H7 (cell line): ENCODE measurements around the gene MSX2. TPM values are rescaled to one million over a fixed set of nuclear protein-coding genes. Genes with fewer than 3 reads are reported as not detected.
A peak's percentile ranks its signal among the peaks of the same experiment; 100 is the strongest.
"Not testable (repeated sequence)": the region's sequence is repeated elsewhere in the genome, so short reads cannot be mapped to it uniquely, and the experiment has no call there.

Experiments
- DNase-seq: peaks from one replicate; pipeline ENCODE4 v3.0.0; 2012
- H3K27me3 ChIP-seq: 2 replicates; pipeline ENCODE4 v1.6.0; 2011; ENCODE audit warnings: mild to moderate bottlenecking, low read length; ENCODE audit not compliant: control insufficient read depth, insufficient read depth
- H3K36me3 ChIP-seq: replicated peaks from 2 replicates; pipeline ENCODE4 v1.5.1; 2011; ENCODE audit warnings: low read length; ENCODE audit not compliant: control insufficient read depth, insufficient read depth
- H3K4me3 ChIP-seq: 2 replicates; pipeline ENCODE4 v1.5.1; 2011; ENCODE audit warnings: low read depth, mild to moderate bottlenecking, control low read depth, low read length, moderate library complexity; ENCODE audit not compliant: insufficient read depth
- total RNA-seq: library from RNA; depleted of rRNA; stranded (reverse); fragments of >200 nt; shearing (Covaris generic); gene quantifications from 2 replicates; pipeline ENCODE4 v1.2.3, GENCODE V29; 2014

MSX2 gene
- total RNA-seq, 1 experiment from 2014 or later: 0.97 TPM

GRCh38 chr5:174735498-174736330 is 11.3 kb downstream of the MSX2 start:
- H3K4me3 ChIP-seq: peak overlapping the region; percentile 24
- H3K27me3 ChIP-seq: peaks cover 71% of the 10 kb centered on the region
- DNase-seq: peak; percentile 84
- no peaks in the 10 kb centered on the region for H3K36me3 ChIP-seq

- Histone ChIP-seq H3K4me3 (no peak overlapping the region), H3K36me3 (no peaks in the 10 kb centered on the region), H3K27me3 (peaks cover 65% of the 10 kb centered on the region)
- DNase-seq: no peak
These were observed 11.9 kb downstream of the MSX2 start for GRCh38 chr5:174736331-174736721.

GRCh38 chr5:174736777-174737176 is 12.4 kb downstream of the MSX2 start:
- no peak for DNase-seq
- Histone ChIP-seq H3K36me3 (no peaks in the 10 kb centered on the region), H3K4me3 (no peak overlapping the region), H3K27me3 (peaks cover 60% of the 10 kb centered on the region)

- no peaks in the 10 kb centered on the region for H3K36me3 ChIP-seq
- no peak for DNase-seq
- H3K4me3 ChIP-seq: no peak overlapping the region
- H3K27me3 ChIP-seq: peaks cover 55% of the 10 kb centered on the region
These were observed 12.9 kb downstream of the MSX2 start for GRCh38 chr5:174737330-174737729.

- Histone ChIP-seq H3K4me3 (no peak overlapping the region), H3K36me3 (no peaks in the 10 kb centered on the region), H3K27me3 (peaks cover 15% of the 10 kb centered on the region)
- no peak for DNase-seq
These were observed 17.0 kb downstream of the MSX2 start for GRCh38 chr5:174741352-174741751.

GRCh38 chr5:174744896-174745295 is 20.5 kb downstream of the MSX2 start:
- DNase-seq: no peak
- peaks cover 13% of the 10 kb centered on the region for H3K27me3 ChIP-seq
- H3K36me3 ChIP-seq: no peaks in the 10 kb centered on the region
- no peak overlapping the region for H3K4me3 ChIP-seq

GRCh38 chr5:174745590-174746103 is 21.3 kb downstream of the MSX2 start:
- Histone ChIP-seq H3K36me3 (no peaks in the 10 kb centered on the region), H3K4me3 (no peak overlapping the region), H3K27me3 (peaks cover 21% of the 10 kb centered on the region)
- DNase-seq: no peak

- H3K4me3 ChIP-seq: peak overlapping the region; percentile 49
- DNase-seq: no peak
- H3K27me3 ChIP-seq: peaks cover 45% of the 10 kb centered on the region
- H3K36me3 ChIP-seq: no peaks in the 10 kb centered on the region
These were observed 26.3 kb downstream of the MSX2 start for GRCh38 chr5:174750711-174751110.

GRCh38 chr5:174751154-174752000 is 27.0 kb downstream of the MSX2 start:
- peaks cover 45% of the 10 kb centered on the region for H3K27me3 ChIP-seq
- peak; percentile 79 for DNase-seq
- peak overlapping the region; percentile 49 for H3K4me3 ChIP-seq
- no peaks in the 10 kb centered on the region for H3K36me3 ChIP-seq

- peaks cover 45% of the 10 kb centered on the region for H3K27me3 ChIP-seq
- no peaks in the 10 kb centered on the region for H3K36me3 ChIP-seq
- no peak for DNase-seq
- no peak overlapping the region for H3K4me3 ChIP-seq
These were observed 27.7 kb downstream of the MSX2 start for GRCh38 chr5:174752121-174752520.

- no peak for DNase-seq
- peaks cover 29% of the 10 kb centered on the region for H3K27me3 ChIP-seq
- no peak overlapping the region for H3K4me3 ChIP-seq
- H3K36me3 ChIP-seq: no peaks in the 10 kb centered on the region
These were observed 30.7 kb downstream of the MSX2 start for GRCh38 chr5:174755106-174755505.

- Histone ChIP-seq H3K36me3 (no peaks in the 10 kb centered on the region), H3K27me3 (no peaks in the 10 kb centered on the region), H3K4me3 (no peak overlapping the region)
- no peak for DNase-seq
These were observed 34.7 kb downstream of the MSX2 start for GRCh38 chr5:174759091-174759490.

- no peaks in the 10 kb centered on the region for H3K27me3 ChIP-seq
- no peak for DNase-seq
- no peaks in the 10 kb centered on the region for H3K36me3 ChIP-seq
- no peak overlapping the region for H3K4me3 ChIP-seq
These were observed 36.3 kb downstream of the MSX2 start for GRCh38 chr5:174760721-174761120.

- not testable (repeated sequence) for H3K4me3 ChIP-seq, H3K36me3 ChIP-seq, DNase-seq, H3K27me3 ChIP-seq
These were observed 37.0 kb downstream of the MSX2 start for GRCh38 chr5:174761341-174761740.

- Histone ChIP-seq H3K27me3 (no peaks in the 10 kb centered on the region), H3K4me3 (no peak overlapping the region), H3K36me3 (no peaks in the 10 kb centered on the region)
- no peak for DNase-seq
These were observed 39.9 kb downstream of the MSX2 start for GRCh38 chr5:174764309-174764708.
